ENCODE data around the gene PDCD1LG2. TPM values are rescaled to one million over a fixed set of nuclear protein-coding genes. Genes with fewer than 3 reads are reported as not detected.
A peak's percentile ranks its signal among the peaks of the same experiment; 100 is the strongest.

Gene PDCD1LG2
- total RNA-seq, 6 experiments from 2014 or later: 0.49 to 2.4 (median 1.1) TPM

DNA sequence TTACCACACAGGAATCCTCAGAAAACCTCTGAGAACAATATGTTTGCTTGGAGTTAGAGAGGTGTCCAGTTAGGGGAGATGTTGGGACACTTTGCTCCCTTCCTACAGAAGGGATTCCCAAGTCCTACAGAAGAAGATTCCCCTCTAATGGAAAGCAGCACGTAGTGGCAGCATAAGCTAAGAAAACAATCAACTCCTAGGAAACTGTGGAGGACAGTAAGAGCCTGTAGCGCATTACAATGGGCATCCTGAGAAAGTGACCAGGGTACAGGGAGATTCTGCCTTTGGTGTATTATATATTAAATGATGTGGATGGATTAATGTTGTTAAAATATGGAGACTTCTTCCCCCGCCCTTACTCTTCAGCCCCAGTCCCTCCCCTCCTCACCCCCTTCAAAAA, 104.7 kb downstream of the PDCD1LG2 start:
- ATAC-seq: no peak
- peaks cover 0 to 3% (median 0%) of the 10 kb centered on the region in 4 donors for H3K4me1 ChIP-seq
- intact Hi-C loops (cut with DNase I): no loop called here
- no peaks in the 10 kb centered on the region for H3K36me3 ChIP-seq
- H3K27me3 ChIP-seq: no peaks in the 10 kb centered on the region
- WGBS (ENCODE audit: insufficient coverage, low coverage, low lambda C conversion rate, missing lambda C conversion rate): 79% methylated on average over 2 of the region's 3 CpGs
- no peaks in the 10 kb centered on the region for H3K9me3 ChIP-seq
- H3K4me3 ChIP-seq: no peak overlapping the region
- DNase-seq: no peak
- H3K27ac ChIP-seq: no peak overlapping the region
- TF ChIP-seq POLR2A (IDR thresholded peaks at IDR 0.05): no peak
- TF ChIP-seq, protein P1, sequence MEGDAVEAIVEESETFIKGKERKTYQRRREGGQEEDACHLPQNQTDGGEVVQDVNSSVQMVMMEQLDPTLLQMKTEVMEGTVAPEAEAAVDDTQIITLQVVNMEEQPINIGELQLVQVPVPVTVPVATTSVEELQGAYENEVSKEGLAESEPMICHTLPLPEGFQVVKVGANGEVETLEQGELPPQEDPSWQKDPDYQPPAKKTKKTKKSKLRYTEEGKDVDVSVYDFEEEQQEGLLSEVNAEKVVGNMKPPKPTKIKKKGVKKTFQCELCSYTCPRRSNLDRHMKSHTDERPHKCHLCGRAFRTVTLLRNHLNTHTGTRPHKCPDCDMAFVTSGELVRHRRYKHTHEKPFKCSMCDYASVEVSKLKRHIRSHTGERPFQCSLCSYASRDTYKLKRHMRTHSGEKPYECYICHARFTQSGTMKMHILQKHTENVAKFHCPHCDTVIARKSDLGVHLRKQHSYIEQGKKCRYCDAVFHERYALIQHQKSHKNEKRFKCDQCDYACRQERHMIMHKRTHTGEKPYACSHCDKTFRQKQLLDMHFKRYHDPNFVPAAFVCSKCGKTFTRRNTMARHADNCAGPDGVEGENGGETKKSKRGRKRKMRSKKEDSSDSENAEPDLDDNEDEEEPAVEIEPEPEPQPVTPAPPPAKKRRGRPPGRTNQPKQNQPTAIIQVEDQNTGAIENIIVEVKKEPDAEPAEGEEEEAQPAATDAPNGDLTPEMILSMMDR (IDR thresholded peaks at IDR 0.05): no peak

DNA sequence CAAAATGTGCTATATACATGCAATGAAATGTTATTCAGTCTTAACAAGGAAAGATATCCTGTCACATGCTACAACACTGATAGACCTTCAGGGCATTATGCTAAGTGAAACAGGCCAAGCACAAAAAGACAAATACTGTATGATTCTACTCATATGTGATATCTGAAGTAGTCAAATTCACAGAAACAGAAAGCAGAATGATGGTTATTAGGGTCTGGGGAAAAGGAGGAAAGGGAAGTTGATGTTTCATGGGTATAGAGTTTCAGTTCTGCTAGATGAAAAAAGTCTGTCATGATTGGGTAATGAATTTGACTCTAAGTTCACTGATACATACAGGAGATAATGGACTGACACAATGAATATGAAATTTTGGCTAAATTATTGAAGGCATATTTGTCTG, 107.4 kb downstream of the PDCD1LG2 start:
- H3K9me3 ChIP-seq: no peaks in the 10 kb centered on the region
- DNase-seq (no peak), ATAC-seq (peak in 2 of 4 donors; percentile 47 to 52)
- TF ChIP-seq, protein P1 (IDR thresholded peaks at IDR 0.05): no peak
- TF ChIP-seq POLR2A (IDR thresholded peaks at IDR 0.05): no peak
- no peaks in the 10 kb centered on the region for H3K27me3 ChIP-seq
- no peak overlapping the region for H3K4me3 ChIP-seq
- intact Hi-C loops (cut with DNase I): no loop called here
- H3K36me3 ChIP-seq: no peaks in the 10 kb centered on the region
- no peak overlapping the region for H3K27ac ChIP-seq
- no peaks in the 10 kb centered on the region for H3K4me1 ChIP-seq

DNA sequence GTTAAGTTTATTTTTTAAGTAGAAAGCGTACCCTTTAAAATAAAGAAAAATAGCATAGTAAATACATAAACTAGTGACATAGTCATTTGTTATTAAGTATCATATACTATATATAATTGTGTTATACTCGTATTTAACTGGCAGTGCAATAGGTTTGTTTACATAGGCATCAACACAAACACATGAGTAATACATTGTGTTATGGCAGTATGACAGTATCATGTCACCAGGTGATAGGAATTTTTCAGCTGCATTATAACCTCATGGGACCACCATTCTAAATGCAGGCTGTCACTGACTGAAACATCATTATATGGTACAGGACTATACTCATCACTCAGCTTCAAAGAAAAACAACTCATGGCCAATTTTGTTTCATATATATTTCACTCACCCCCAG, 110.2 kb downstream of the PDCD1LG2 start:
- WGBS (ENCODE audit: insufficient coverage, low coverage, low lambda C conversion rate, missing lambda C conversion rate): 81% methylated on average over 2 of the region's 2 CpGs
- DNase-seq (no peak), ATAC-seq (no peak)
- TF ChIP-seq, protein P1 (IDR thresholded peaks at IDR 0.05): no peak
- no peak for TF ChIP-seq POLR2A (IDR thresholded peaks at IDR 0.05)
- intact Hi-C loops (cut with DNase I): no loop called here
- Histone ChIP-seq H3K4me3 (no peak overlapping the region), H3K27me3 (no peaks in the 10 kb centered on the region), H3K27ac (no peak overlapping the region), H3K36me3 (no peaks in the 10 kb centered on the region), H3K9me3 (no peaks in the 10 kb centered on the region), H3K4me1 (no peaks in the 10 kb centered on the region)

Other genes with a start within 250 kb of the PDCD1LG2 start
- gene RLN2, start 205.8 kb upstream of the PDCD1LG2 start, total RNA-seq: not detected
- gene RLN1, start 170.7 kb upstream of the PDCD1LG2 start, total RNA-seq: not detected
- gene PLGRKT, start 72.6 kb upstream of the PDCD1LG2 start, total RNA-seq: 10 to 100 TPM in 4 of 6 experiments, 1 to 10 TPM in 2; 7.3 to 14.4 (median 11.4) TPM
- gene CD274, start 60.0 kb upstream of the PDCD1LG2 start, total RNA-seq: 1 to 10 TPM in 4 of 6 experiments, under 1 TPM in 2; 0.87 to 3.7 (median 1.5) TPM
- gene RIC1, start 118.6 kb downstream of the PDCD1LG2 start, total RNA-seq: 10 to 100 TPM in 5 of 6 experiments, 1 to 10 TPM in 1; 9.7 to 18.4 (median 10.5) TPM

Data from right lobe of liver (tissue), 6 donors.